ENCODE data around the gene RBBP9. TPM values are rescaled to one million over a fixed set of nuclear protein-coding genes. Genes with fewer than 3 reads are reported as not detected.

Gene RBBP9
- total and polyA plus RNA-seq, 4 donors: 6.4 to 9.5 (median 7.0) TPM

DNA sequence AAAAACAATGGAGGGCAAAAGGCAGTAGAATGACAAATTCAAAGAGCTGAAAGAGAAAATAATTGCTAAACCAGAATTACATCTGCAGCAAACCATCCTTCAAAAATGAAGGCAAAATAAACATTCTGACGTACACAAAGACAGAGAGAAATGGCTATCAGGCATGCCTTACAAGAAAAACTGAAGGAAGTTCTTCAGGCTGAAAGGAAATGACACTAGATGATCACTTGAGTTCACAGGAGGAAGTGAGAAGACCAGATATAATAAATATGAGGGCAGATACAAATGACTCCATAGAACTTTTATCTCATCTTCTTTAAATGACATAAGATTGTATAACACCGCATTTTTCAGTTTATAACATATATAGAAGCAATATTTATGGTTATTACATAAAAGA, 60.2 kb downstream of the RBBP9 start:
- Histone ChIP-seq H3K9me3 (ENCODE audit: control insufficient read depth in 4 of 4, low read length in 3 of 4) (no peaks in the 10 kb centered on the region), H3K9ac (ENCODE audit: low read depth in 1 of 2, low read length in 2 of 2) (no peak overlapping the region), H3K36me3 (ENCODE audit: control insufficient read depth in 4 of 4, insufficient read depth in 3 of 4, low read depth in 1 of 4, low read length in 3 of 4) (peaks cover 0 to 2% (median 0%) of the 10 kb centered on the region in 4 donors), H3K4me3 (ENCODE audit: low read depth in 1 of 3, low read length in 3 of 3) (no peak overlapping the region), H3K4me1 (ENCODE audit: control insufficient read depth in 4 of 4, insufficient read depth in 4 of 4, low read length in 3 of 4) (no peaks in the 10 kb centered on the region), H3K27me3 (ENCODE audit: control insufficient read depth in 4 of 4, insufficient read depth in 4 of 4, low read length in 3 of 4) (no peaks in the 10 kb centered on the region), H3K27ac (ENCODE audit: low read depth in 1 of 2, low read length in 2 of 2) (no peak overlapping the region)
- TF ChIP-seq RAD21 (IDR thresholded peaks at IDR 0.05): no peak
- no peak for TF ChIP-seq YY1 (IDR thresholded peaks at IDR 0.05)
- no peak for TF ChIP-seq NR2F2 (IDR thresholded peaks at IDR 0.05)
- TF ChIP-seq TAF1 (conservative IDR thresholded peaks at IDR 0.05): no peak
- no peak for TF ChIP-seq JUND (IDR thresholded peaks at IDR 0.05)
- TF ChIP-seq SP1 (IDR thresholded peaks at IDR 0.05): no peak
- TF ChIP-seq, protein P1, sequence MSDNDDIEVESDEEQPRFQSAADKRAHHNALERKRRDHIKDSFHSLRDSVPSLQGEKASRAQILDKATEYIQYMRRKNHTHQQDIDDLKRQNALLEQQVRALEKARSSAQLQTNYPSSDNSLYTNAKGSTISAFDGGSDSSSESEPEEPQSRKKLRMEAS (IDR thresholded peaks at IDR 0.05): no peak
- no peak for TF ChIP-seq HNF4A (conservative IDR thresholded peaks at IDR 0.05)
- TF ChIP-seq, protein P2, sequence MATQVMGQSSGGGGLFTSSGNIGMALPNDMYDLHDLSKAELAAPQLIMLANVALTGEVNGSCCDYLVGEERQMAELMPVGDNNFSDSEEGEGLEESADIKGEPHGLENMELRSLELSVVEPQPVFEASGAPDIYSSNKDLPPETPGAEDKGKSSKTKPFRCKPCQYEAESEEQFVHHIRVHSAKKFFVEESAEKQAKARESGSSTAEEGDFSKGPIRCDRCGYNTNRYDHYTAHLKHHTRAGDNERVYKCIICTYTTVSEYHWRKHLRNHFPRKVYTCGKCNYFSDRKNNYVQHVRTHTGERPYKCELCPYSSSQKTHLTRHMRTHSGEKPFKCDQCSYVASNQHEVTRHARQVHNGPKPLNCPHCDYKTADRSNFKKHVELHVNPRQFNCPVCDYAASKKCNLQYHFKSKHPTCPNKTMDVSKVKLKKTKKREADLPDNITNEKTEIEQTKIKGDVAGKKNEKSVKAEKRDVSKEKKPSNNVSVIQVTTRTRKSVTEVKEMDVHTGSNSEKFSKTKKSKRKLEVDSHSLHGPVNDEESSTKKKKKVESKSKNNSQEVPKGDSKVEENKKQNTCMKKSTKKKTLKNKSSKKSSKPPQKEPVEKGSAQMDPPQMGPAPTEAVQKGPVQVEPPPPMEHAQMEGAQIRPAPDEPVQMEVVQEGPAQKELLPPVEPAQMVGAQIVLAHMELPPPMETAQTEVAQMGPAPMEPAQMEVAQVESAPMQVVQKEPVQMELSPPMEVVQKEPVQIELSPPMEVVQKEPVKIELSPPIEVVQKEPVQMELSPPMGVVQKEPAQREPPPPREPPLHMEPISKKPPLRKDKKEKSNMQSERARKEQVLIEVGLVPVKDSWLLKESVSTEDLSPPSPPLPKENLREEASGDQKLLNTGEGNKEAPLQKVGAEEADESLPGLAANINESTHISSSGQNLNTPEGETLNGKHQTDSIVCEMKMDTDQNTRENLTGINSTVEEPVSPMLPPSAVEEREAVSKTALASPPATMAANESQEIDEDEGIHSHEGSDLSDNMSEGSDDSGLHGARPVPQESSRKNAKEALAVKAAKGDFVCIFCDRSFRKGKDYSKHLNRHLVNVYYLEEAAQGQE (IDR thresholded peaks at IDR 0.05): no peak
- TF ChIP-seq FOXA1 (IDR thresholded peaks at IDR 0.05): no peak
- TF ChIP-seq, protein P3, sequence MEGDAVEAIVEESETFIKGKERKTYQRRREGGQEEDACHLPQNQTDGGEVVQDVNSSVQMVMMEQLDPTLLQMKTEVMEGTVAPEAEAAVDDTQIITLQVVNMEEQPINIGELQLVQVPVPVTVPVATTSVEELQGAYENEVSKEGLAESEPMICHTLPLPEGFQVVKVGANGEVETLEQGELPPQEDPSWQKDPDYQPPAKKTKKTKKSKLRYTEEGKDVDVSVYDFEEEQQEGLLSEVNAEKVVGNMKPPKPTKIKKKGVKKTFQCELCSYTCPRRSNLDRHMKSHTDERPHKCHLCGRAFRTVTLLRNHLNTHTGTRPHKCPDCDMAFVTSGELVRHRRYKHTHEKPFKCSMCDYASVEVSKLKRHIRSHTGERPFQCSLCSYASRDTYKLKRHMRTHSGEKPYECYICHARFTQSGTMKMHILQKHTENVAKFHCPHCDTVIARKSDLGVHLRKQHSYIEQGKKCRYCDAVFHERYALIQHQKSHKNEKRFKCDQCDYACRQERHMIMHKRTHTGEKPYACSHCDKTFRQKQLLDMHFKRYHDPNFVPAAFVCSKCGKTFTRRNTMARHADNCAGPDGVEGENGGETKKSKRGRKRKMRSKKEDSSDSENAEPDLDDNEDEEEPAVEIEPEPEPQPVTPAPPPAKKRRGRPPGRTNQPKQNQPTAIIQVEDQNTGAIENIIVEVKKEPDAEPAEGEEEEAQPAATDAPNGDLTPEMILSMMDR (IDR thresholded peaks at IDR 0.05; ENCODE audit: low read depth, low read length, missing input control): no peak
- no peak for TF ChIP-seq HNF4G (IDR thresholded peaks at IDR 0.05)
- TF ChIP-seq, protein P4, sequence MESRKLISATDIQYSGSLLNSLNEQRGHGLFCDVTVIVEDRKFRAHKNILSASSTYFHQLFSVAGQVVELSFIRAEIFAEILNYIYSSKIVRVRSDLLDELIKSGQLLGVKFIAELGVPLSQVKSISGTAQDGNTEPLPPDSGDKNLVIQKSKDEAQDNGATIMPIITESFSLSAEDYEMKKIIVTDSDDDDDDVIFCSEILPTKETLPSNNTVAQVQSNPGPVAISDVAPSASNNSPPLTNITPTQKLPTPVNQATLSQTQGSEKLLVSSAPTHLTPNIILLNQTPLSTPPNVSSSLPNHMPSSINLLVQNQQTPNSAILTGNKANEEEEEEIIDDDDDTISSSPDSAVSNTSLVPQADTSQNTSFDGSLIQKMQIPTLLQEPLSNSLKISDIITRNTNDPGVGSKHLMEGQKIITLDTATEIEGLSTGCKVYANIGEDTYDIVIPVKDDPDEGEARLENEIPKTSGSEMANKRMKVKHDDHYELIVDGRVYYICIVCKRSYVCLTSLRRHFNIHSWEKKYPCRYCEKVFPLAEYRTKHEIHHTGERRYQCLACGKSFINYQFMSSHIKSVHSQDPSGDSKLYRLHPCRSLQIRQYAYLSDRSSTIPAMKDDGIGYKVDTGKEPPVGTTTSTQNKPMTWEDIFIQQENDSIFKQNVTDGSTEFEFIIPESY (IDR thresholded peaks at IDR 0.05): no peak
- WGBS: 77% methylated on average over 2 of the region's 2 CpGs
- DNase-seq (ENCODE audit: low spot score): no peak

Small RNA genes within 50 kb of the gene (small RNA-seq; reads per million reads assigned to genes)
- not detected for gene MIR3192

Other genes starting within 250 kb of the RBBP9 start
- 1 to 10 TPM; 8.4 to 9.5 TPM for gene ZNF133, start 208.7 kb downstream of the RBBP9 start, total RNA-seq
- gene ZNF133, start 208.7 kb downstream of the RBBP9 start, polyA plus RNA-seq: 1 to 10 TPM; 3.4 to 3.6 TPM
- under 1 TPM; 0.28 to 0.84 TPM for gene DZANK1, start 30.2 kb downstream of the RBBP9 start, total RNA-seq
- gene DZANK1, start 30.2 kb downstream of the RBBP9 start, polyA plus RNA-seq: under 1 TPM; 0.19 to 0.33 TPM
- gene POLR3F, start 29.8 kb downstream of the RBBP9 start, total RNA-seq: 1 to 10 TPM; 3.3 to 9.8 TPM
- 1 to 10 TPM; 2.5 to 3.1 TPM for gene POLR3F, start 29.8 kb downstream of the RBBP9 start, polyA plus RNA-seq
- 10 to 100 TPM; 36.5 to 54.3 TPM for gene SEC23B, start 10.7 kb upstream of the RBBP9 start, total RNA-seq
- 10 to 100 TPM; 12.8 to 33.2 TPM for gene SEC23B, start 10.7 kb upstream of the RBBP9 start, polyA plus RNA-seq
- 10 to 100 TPM; 37.4 to 52.6 TPM for gene SMIM26, start 70.2 kb upstream of the RBBP9 start, total RNA-seq
- gene SMIM26, start 70.2 kb upstream of the RBBP9 start, polyA plus RNA-seq: 100 to 1,000 TPM in 1 of 2 donors, 10 to 100 TPM in 1; 56.3 to 142 TPM
- gene DTD1, start 90.8 kb upstream of the RBBP9 start, total RNA-seq: 10 to 100 TPM in 1 of 2 donors, 1 to 10 TPM in 1; 7.8 to 11.3 TPM
- gene DTD1, start 90.8 kb upstream of the RBBP9 start, polyA plus RNA-seq: 10 to 100 TPM in 1 of 2 donors, 1 to 10 TPM in 1; 9.4 to 10.8 TPM